A549 treated with GW870086 at 1 μM for 4 hours (cell line): ENCODE data around the gene SPIB. TPM values are rescaled to one million over a fixed set of nuclear protein-coding genes. Genes with fewer than 3 reads are reported as not detected.

Experiments used
- total RNA-seq: library from RNA; stranded (reverse); fragments of 200-300 nt; extraction: Qiagen RNA extraction; gene quantifications from 5 replicates; pipeline ENCODE4 v1.2.3, GENCODE V29; 2022; ENCODE audit warnings: low read depth

SPIB gene
- 0.10 to 0.34 TPM (median 0.15 TPM) in 4 of 5 replicates, not detected in the other for total RNA-seq

GRCh38 chr19:50418176-50419021 lies at the start of gene SPIB:
TSS of gene SPIB (plus strand) at chr19:50418938. CDS start at chr19:50418963, 25 bp downstream.

GRCh38 chr19:50376166-50377050 lies 42.3 kb upstream of the SPIB start, which contains the start of gene NR1H2:
TSS of gene NR1H2 (plus strand) at chr19:50376457. CDS start at chr19:50377606, 1,149 bp downstream.

GRCh38 chr19:50383852-50384684 lies 34.7 kb upstream of the SPIB start, which contains the start of gene POLD1:
TSS of gene POLD1 (plus strand) at chr19:50384347. CDS start at chr19:50398852, 14,505 bp downstream.

GRCh38 chr19:50432221-50433028 lies 13.7 kb downstream of the SPIB start, which contains the start of gene MYBPC2:
TSS of gene MYBPC2 (plus strand) at chr19:50432892. CDS start at chr19:50432954, 62 bp downstream.

GRCh38 chr19:50476224-50476906 lies 57.6 kb downstream of the SPIB start, which contains the start of the genes EMC10 and GARIN5A:
TSS of gene EMC10 (plus strand) at chr19:50476507. CDS start at chr19:50476545, 38 bp downstream.
TSS of gene GARIN5A (minus strand) at chr19:50476848. CDS start at chr19:50476388, 460 bp downstream.

Other genes with a start within 250 kb of the SPIB start
- gene MYH14, start 215.3 kb upstream of the SPIB start, total RNA-seq = 4.4 to 7.0 TPM (median 6.4 TPM) in 5 replicates
- 0.95 to 1.5 TPM (median 1.4 TPM) in 5 replicates for gene KCNC3, start 89.6 kb upstream of the SPIB start, total RNA-seq
- 0.58 to 1.5 TPM (median 1.1 TPM) in 5 replicates for gene NAPSA, start 53.3 kb upstream of the SPIB start, total RNA-seq
- 58.1 to 82.4 TPM (median 78.4 TPM) in 5 replicates for gene NR1H2, start 42.5 kb upstream of the SPIB start, total RNA-seq
- gene POLD1, start 34.6 kb upstream of the SPIB start, total RNA-seq = 48.9 to 76.4 TPM (median 72.2 TPM) in 5 replicates
- 0.03 TPM in 1 of 5 replicates, not detected in the others for gene MYBPC2, start 14.0 kb downstream of the SPIB start, total RNA-seq
- gene EMC10, start 57.6 kb downstream of the SPIB start, total RNA-seq = 107 to 155 TPM (median 150 TPM) in 5 replicates
- gene GARIN5A, start 57.9 kb downstream of the SPIB start, total RNA-seq = 1.6 to 2.2 TPM (median 2.0 TPM) in 5 replicates
- 58.0 to 82.0 TPM (median 80.2 TPM) in 5 replicates for gene JOSD2, start 92.3 kb downstream of the SPIB start, total RNA-seq
- not detected in 5 replicates for gene ASPDH, start 95.0 kb downstream of the SPIB start, total RNA-seq
- 0.32 to 0.97 TPM (median 0.50 TPM) in 5 replicates for gene LRRC4B, start 149.5 kb downstream of the SPIB start, total RNA-seq
- gene SYT3, start 220.9 kb downstream of the SPIB start, total RNA-seq = 0.29 to 0.74 TPM (median 0.53 TPM) in 5 replicates
- gene C19orf81, start 230.5 kb downstream of the SPIB start, total RNA-seq = 4.3 to 11.4 TPM (median 10.5 TPM) in 5 replicates